CD4-positive, alpha-beta T cell treated with Interleukin-2 at 100 ng/mL for 4 hours (primary cell): ENCODE results near the gene SNCAIP.
"Not testable (repeated sequence)": the region's sequence is repeated elsewhere in the genome, so short reads cannot be mapped to it uniquely, and the experiment has no call there.

Experiments
- DNase-seq: peaks from one replicate; pipeline ENCODE4 v3.0.0-alpha.2; 2020; ENCODE audit warnings: low spot score

Gene SNCAIP

DNA sequence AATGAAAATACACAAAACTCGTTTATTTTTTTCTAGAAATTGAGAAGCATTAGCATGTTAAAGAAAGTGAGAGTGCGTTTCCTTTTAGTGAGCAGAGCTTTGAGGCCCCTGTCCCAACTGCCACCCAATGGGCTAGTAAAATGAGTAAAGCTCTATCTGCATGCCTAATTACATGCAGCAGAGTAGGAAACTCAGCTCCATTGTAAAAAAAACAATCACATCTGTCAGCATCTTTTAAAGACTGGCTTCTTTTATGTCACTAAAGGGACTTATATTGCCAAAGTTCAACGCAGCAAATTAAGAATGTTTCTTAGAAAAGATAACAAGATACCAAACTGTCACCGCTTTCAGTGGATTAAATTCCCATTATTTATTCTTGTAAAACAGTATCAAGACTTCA lies 154.0 kb downstream of the SNCAIP start:
- DNase-seq: no peak

DNA sequence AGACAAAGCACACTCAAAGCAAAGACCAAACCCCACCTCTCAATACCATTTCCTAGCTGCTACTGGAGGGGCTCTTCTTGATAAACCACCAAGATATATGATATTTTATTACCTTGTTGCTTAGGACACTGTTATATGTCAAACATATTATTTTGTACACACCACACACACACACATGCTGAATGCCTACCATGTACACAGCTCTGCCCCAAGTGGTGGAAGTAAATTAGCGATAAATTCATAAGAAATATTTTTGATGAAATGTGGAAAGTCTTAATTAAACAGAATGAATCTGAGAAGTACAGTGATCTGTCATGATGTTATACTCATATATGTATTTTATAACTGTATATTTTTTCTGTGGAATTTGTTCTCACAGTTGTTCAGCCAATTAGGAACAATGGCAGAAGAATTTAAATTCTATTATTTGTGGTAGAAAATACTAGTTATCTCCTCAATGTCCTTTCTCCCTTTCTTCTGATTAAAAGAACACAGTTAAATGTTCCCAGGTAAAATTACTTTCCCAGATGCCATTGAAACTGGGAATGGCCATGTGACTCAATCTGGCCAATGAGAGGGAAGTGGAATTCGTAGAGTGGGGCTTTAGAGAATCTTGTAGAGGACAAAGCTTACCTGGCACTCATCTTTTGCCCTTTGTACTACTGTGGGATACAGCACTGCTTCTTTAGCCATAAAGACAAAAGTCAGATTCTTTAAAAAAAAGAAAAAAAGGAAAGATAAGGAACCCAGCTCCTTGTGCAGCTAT lies 156.5 kb downstream of the SNCAIP start:
- DNase-seq: no peak

DNA sequence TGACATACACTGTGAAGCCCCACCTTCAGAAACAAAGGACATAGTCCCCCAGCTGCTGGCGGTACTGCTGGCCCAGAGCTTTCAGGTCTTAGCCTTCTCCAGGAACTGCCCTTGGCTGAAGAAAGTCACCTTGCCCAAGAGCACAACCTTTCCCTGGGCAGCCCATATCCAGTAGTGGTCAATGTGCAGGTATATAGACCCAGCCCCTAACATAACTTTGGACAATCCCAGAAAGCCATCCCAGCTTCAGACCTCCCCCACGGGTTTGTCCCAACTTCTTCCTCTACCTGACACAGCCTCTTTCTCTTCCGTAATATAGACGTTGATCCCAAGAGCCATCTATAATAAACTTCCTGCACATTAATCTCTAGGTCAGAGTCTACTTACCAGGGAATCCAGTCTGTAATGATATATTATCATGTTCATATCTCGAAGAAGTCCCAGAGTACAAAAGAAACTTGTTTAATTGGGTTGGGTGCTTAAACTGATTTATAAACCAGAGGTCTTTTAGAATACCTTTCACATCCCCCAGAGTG lies 157.4 kb downstream of the SNCAIP start:
- DNase-seq: no peak

DNA sequence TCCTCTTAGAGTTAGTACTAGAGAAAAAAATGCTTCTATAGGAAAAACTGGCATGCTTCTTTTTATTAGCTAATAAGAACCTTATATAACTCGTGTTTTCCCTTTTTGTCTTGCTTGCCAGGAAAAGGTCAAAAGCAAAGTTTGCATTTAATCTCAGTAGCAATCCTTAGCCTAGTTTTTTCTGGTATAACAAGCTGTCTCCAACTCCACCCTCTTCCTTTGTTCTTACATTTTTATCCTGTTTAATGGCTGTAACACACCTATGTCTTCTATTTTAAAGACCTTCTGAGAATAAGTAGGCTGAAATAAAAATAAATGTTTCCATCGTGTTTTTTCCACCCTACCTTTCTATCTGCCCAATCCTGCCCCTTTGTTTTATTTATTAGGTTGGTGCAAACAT lies 158.3 kb downstream of the SNCAIP start:
- no peak for DNase-seq

DNA sequence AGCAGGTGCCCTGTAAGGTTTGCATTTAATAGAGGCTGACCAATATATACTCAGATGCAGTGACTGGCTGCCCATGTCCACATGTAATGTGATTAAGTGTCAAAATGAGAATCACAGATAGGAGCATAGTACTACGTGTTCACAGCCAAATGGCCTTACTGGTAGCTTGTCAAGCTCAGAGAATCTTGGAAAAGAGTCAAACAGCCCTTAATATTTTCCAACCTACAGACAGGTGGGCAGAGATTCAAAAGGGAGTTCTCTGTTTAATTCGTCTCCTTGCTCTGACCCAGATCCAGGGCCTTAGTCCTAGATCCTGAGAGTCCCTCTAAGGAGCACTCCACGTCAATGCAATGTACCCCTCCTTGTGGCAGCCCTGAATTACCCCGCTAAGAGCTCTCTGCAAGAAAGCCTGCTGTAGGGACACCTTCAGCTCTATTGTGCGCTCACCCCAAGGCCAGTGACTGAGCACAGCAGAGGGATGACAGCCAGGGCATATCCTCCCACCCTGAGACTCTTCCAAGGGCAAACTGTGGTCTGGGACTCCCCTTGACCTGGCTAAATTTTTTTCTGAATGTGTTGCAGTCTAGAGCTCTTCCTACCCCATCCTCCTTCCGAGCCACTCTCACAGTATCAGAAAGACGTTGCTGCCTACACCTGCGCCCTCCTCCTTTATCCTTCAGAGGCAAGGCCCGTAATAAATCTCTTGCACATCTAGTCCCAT lies 159.2 kb downstream of the SNCAIP start:
- DNase-seq: no peak

DNA sequence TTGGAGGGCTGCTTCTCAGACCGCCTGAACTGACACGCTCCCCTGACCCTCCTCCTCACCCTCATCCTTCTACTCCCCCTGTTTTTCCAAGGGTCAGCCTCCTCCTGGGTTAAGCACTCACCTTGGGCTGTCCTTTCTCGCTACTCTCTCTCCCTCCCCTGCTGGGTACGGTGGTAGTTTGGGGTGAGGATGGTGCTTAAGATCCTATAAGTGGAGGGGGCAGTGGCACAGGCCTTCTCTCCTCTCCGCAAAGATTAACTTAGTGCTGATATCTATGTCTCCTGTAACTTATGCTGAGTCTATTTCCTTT lies 159.7 kb downstream of the SNCAIP start:
- DNase-seq: no peak

DNA sequence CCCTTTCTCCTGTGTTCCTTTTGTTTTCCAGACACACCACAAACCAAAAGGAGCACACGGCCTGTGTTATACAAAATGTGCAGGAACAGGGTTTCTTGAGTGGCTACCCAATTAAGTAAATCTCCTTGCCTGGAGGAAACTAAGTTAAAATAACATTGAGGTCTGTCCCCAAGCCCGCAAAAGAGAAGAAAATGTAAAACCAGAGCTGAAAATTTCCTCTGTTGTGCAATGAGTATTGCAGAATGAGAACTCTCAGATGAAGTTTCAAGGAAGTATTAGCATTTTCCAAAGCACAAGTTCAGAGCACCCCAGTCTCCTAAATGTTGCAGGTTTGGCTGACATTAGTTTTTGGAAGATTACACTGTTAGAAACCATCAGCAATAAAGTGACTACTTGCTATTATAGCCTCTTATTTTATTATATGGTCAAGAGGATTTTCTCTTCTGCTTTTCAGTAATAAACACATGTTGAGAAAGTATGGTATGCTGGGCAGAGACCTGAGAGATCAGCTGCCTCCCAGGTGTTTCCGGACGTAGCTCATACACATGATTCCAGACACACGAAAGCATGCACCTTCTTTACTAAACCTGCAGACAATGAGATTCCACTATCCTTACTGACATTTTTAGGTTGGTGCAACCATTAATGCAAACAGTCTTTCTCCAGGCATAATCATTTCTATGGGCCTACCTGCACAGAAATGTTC lies 161.3 kb downstream of the SNCAIP start:
- no peak for DNase-seq

DNA sequence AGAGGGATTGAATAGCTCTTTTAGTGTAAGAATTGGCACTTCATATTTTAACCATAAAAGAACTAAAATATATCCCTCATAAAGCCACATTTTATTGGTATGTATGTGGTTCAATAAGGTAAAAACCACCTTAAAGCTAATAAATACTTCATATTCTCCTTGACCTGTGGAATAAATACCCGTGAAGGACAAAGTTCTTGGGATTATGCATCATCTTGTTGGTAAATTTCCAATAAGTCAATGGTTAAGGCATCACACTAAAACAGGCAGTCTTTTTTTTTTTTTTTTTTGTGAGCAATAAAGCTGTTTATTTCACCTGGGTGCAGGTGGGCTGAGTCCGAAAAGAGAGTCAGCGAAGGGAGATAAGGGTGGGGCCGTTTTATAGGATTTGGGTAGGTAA lies 161.9 kb downstream of the SNCAIP start:
- DNase-seq: no peak

DNA sequence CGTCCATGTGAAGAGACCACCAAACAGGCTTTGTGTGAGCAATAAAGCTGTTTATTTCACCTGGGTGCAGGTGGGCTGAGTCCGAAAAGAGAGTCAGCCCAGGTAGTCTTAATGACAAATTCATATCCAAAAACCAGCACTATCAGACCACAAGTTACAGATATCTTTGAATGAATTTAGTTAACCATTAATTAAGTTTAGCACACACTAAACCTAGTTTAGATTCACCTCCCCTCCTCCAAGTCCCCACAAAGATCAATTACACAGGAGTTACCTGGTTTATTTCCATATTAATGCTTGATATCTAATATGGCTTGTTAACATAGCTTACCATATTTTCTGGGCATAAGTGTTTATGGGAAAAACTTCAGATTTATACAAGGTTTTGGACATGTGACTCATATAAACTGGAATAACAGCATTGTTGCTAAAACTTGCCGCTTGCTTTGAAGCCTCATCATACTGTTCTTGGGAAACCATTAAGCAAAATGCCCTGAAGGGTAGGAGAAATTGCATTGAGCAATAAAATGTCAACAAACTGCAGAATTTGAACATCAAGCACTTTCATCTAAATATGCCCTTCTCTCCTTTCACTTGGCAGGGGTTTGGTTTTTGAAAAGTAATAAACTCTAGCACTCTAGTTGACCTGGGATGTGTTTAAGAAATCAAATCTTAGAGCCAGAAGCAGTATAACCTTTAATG lies 166.9 kb downstream of the SNCAIP start:
- DNase-seq: no peak

DNA sequence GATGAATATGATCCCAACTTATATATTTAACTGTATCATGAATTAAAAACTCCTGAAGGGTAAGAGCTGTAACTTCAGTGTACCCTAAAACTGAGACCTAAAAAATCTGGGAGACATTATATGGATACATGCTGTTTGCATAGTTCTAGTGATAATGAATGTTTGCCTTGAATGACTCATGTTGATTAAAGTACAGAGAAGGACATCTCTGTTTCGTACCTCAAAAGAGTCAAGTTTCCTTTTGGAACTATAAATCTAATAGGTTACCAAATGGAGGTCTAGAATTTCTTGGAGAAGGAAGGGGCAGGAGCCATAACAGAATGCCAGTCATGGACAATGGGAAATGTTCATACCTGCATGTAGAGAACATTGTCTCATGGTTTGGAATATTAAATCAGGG lies 168.1 kb downstream of the SNCAIP start:
- no peak for DNase-seq

DNA sequence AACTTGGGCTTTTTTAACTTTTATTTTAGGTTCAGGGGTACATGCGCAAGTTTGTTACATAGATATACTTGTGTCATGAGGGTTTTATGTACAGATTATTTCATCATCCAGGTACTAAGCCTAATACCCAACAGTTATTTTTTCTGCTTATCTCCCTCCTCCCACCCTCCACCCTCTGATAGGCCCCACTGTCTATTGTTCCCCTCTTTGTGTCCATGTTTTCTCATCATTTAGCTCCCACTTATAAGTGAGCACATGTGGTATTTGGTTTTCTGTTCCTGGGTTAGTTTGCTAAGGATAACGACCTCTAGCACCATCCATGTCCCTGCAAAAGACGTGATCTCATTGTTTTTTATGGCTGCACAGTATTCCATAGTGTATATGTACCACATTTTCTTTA lies 172.1 kb downstream of the SNCAIP start:
- DNase-seq: no peak

DNA sequence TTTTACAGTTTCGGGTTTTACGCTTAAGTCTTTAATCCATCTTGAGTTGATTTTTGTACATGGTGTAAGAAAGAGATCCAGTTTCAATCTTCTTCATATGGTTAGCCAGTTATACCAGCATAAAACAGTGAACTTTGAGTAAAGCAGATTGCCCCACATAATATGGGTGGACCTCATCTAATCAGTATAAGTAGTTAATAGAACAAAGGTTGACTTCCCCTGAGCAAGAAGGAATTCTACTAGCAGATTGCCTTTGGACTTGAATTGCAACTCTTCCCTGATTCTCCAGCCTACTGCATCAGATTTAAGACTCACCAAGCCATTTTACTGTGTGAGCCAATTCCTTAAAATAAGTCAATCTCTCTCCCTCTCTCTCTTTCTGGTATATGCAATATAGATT lies 173.2 kb downstream of the SNCAIP start:
- no peak for DNase-seq

DNA sequence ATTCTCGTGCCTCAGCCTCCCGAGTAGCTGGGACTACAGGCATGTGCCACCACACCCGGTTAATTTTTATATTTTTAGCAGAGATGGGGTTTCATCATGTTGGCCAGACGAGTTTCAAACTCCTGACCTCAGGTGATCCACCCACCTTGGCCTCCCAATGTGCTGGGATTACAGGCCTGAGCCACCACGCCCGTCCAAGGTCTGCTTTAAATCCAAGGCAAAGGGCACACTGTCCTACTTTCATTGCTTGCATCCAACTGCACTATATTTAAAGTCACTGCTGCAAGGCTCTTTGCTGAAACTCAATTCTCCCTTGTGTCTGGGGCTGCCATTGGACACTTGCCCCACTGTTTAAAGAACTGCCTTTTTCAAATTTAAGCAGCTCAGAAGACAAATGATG lies 174.6 kb downstream of the SNCAIP start:
- not testable (repeated sequence) for DNase-seq

DNA sequence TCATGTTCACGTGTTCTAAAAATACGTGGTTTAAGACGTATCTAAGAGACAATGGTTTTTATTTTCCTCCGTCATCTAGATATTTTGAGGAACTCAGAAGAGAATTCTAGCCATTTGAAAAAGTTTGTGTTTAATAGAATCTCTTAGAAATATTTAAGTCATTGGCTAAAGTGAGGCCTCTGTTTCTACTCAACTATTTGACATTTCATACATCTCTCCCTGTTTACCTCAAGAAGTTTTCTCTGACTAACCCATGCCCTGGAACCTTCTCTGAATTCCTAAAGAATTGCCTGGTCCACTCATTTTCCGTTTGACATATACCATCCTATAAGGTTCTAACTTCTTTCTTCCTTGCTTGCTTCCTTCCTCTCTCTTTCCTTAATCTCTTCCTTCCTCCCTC lies 178.7 kb downstream of the SNCAIP start:
- no peak for DNase-seq

DNA sequence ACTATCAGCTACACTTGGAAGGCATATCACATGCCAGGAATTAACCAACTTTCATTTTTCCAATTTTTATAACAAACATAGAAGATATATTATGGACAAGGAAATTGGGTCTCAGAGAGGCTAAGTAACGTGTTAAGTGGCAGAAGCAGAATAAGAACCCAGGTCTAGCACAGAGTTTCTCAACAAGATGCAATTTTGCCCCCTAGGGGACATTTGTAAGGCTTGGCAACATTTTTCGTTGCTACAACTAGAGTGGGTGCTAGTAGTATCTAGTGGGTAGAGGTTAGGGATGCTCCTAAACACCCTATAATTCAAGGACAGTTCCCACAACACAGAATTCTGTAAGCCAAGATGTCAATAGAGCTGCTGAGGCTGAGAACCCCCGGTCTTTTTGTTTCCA lies 180.6 kb downstream of the SNCAIP start:
- no peak for DNase-seq

DNA sequence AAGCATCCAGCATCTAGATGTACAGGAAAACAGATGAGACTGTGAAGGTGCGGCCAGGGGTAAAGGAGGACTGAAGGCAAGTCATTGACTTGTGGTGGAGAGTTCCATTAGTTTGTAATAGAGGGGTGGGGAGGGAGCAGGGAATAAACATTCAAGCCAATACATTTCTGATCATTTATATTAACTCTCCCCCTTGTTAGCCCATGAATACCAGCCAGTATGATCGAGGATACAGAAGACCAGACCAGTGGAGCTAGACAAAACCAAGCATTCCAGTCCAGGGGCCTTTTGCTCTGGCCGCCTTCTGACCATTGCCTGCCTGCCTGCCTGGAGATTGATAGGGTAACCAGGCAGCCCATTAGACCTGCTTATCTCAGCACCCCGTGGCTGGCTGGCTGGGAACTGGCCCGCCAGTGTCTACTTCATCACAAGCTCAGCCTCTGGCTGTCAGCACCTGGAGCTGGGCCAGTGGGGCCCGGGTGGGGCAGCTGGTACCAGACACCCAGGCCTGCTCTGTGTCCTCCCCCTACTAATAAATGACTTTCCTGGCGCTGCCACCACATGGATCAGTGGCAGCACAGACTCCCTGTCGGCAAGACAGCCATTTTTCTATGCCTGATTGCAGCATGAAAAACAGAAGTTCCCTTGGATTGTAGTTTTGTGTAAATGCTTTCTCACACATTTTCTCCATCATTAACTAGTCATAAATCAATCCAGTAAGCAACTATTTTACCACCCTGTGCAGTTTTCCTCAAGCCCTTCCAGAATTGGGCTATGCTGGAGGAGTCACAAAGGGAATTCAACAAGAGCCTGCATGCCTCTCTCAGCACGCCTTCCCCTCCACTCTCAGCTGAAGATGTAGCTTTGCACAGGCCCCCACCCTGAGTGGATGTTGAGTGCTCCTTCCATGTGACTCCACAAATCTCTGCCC lies 181.3 kb downstream of the SNCAIP start:
- no peak for DNase-seq

DNA sequence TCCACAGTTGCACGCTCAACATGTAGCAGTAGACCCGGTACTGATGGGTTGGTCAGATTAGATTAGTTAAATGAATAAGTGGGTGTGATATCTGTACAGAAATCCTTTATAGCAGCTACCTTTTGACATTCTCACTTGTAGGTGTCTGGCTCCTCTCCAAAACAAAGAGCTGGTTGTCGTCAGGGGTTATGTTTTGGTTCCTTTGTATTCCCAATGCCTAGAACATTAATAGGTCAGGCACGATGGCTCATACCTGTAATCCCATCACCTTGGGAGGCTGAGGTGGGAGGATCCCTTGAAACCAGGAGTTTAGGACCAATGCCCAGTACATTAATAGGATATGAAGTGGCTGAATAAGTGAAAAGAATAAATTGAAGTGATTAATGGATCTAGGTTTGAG lies 182.1 kb downstream of the SNCAIP start:
- DNase-seq: no peak

DNA sequence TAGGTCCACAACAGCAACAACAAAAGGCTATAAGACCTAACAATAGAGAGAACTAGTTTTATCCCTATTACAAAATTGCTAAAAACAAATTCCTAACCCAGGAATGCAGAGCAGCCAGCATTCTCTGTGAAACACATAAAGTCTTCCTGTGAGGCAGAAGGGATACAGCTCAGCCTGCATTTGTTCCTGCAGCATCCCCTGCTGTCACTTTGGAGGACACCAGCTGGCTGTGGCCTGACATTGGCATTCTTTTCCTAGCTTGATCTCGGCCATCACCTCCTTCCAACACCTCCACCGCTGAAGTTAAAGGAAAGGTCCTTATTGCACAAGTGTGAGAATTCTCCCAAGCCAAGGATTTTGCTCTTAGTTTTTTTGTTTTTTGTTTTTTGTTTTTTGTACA lies 186.1 kb downstream of the SNCAIP start:
- DNase-seq: no peak

DNA sequence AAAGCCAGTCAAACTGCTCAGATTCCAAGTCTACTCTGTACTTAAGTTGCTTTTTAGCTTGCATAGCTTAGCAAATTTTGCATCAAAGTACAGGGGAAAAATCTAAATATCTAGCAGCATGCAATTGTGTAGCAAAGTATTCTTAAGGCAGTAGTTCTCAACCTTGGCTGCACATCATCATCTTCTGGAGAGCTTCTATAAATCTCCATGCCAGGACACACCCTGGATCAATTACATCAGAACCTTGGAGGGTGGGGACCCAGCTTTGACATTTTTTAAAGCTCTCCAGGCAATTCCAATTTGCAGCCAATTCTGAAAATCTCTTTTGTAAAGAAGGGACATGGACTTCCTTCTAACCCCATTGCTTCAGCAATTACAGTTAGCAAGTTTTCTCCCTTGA lies 187.5 kb downstream of the SNCAIP start:
- no peak for DNase-seq

DNA sequence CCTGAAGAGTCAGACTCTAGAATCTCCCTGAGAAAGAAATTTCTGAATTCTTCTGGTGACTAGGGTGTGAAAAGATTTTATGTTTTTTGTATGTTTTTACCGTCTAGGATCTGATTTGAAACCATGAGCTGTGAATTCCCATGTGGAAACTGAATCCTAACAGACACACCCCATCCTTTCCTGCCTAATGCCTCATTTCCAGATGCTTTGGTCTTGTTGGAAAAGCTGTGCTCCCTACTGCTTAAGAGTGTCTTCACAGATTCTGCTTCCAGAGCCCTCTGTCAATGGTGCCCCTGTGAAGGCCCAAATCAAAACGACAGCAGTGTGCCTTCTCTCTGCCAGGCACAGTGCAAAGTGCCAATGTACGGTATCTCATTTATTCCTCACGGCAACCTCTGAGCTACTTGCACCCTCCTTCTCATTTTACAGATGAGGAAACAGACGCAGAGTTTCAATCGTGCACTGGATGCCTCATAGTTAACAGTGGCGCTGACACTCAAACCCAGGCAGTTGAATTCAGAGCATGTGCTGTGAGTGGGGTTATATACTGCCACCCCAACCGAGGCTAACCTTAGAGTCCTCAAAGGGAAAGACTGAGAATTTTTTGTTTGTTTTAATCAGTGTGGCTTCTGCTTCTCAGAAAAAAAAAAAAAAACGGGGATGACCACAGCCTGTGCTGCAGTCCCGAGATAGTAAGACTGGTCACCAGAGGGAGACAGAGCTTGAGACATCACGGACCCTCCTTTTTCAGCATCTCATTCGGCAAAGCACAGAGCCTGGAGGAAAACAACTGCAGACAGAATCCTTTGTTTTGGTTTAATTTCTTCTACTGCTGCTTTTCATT lies 188.4 kb downstream of the SNCAIP start:
- DNase-seq: no peak

DNA sequence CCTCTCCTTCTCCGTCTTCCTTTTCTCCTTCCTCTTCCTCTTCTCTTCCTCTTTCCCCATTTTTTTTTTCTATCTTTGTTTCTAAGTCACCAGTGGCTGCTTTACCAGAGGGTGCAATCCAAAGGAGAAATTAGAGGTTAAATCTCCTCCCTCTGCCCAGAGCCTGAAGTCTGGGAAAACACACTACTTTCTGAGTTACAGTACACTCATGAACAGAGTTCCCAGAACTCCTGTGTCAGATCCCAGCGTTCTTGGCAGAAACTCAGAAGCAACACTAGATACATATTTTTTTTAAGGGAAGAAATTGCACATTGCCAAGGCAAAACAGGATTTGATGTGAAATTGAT lies 189.0 kb downstream of the SNCAIP start:
- DNase-seq: no peak
